ENCODE data around the gene TMEM86A. TPM values are rescaled to one million over a fixed set of nuclear protein-coding genes. Genes with fewer than 3 reads are reported as not detected.
"Not testable (repeated sequence)": the region's sequence is repeated elsewhere in the genome, so short reads cannot be mapped to it uniquely, and the experiment has no call there.

Gene TMEM86A
- 10 to 100 TPM in 1 of 4 donors, 1 to 10 TPM in 3; 5.4 to 11.0 (median 6.8) TPM for total RNA-seq

- Histone ChIP-seq H3K27me3 (no peaks in the 10 kb centered on the region), H3K4me3 (peak within 1 kb of the TSS; percentile 70 to 97 (median 82)), H3K36me3 (peaks cover 0 to 27% (median 0%) of the 10 kb centered on the region in 3 donors), H3K27ac (peak within 1 kb of the TSS; percentile 84 to 96 (median 92)), H3K4me1 (peaks cover 0 to 26% (median 7%) of the 10 kb centered on the region in 4 donors), H3K9me3 (no peaks in the 10 kb centered on the region)
- WGBS, 2 donors: 1% methylated on average over 32 to 81 of the region's 98 CpGs
- TF ChIP-seq CTCF (IDR thresholded peaks at IDR 0.05) (peak in 1 of 5 experiments; percentile 25), POLR2A (IDR thresholded peaks at IDR 0.05) (peak; percentile 80 to 89), EP300 (IDR thresholded peaks at IDR 0.05) (peak in 1 of 2 donors; percentile 74)
- DNase-seq (ENCODE audit: low spot score in 2 of 2): peak; percentile 93 to 94
These were observed at the start of gene TMEM86A for GRCh38 chr11:18698341-18699268. TMEM86A (plus strand) TSS chr11:18698779; CDS start chr11:18698887, 108 bp downstream.

GRCh38 chr11:18650353-18650752 lies 48.2 kb upstream of the TMEM86A start:
- DNase-seq (ENCODE audit: low spot score in 2 of 2): no peak
- WGBS, 2 donors: 69 to 95% methylated on average over 4 of the region's 4 CpGs
- no peaks in the 10 kb centered on the region for H3K27me3 ChIP-seq
- no peak for TF ChIP-seq CTCF (IDR thresholded peaks at IDR 0.05)
- no peak for TF ChIP-seq POLR2A (IDR thresholded peaks at IDR 0.05)
- no peak for TF ChIP-seq EP300 (IDR thresholded peaks at IDR 0.05)
- H3K4me1 ChIP-seq: no peaks in the 10 kb centered on the region
- H3K27ac ChIP-seq: no peak overlapping the region
- no peaks in the 10 kb centered on the region for H3K36me3 ChIP-seq
- no peaks in the 10 kb centered on the region for H3K9me3 ChIP-seq
- no peak overlapping the region for H3K4me3 ChIP-seq

- Histone ChIP-seq H3K9me3 (no peaks in the 10 kb centered on the region), H3K4me3 (no peak overlapping the region), H3K27me3 (no peaks in the 10 kb centered on the region), H3K36me3 (no peaks in the 10 kb centered on the region), H3K4me1 (no peaks in the 10 kb centered on the region), H3K27ac (no peak overlapping the region)
- DNase-seq (ENCODE audit: low spot score in 2 of 2): peak in 1 of 2 donors; percentile 29
- WGBS, 2 donors: 72 to 73% methylated on average over 19 of the region's 19 CpGs
- TF ChIP-seq CTCF (IDR thresholded peaks at IDR 0.05): peak in 2 of 5 experiments; percentile 10 to 25
- no peak for TF ChIP-seq EP300 (IDR thresholded peaks at IDR 0.05)
These were observed 47.6 kb upstream of the TMEM86A start for GRCh38 chr11:18650859-18651557.

GRCh38 chr11:18657673-18658072 lies 40.9 kb upstream of the TMEM86A start:
- Histone ChIP-seq H3K4me1 (no peaks in the 10 kb centered on the region), H3K4me3 (no peak overlapping the region), H3K36me3 (no peaks in the 10 kb centered on the region), H3K27me3 (no peaks in the 10 kb centered on the region), H3K27ac (no peak overlapping the region), H3K9me3 (peaks cover 0 to 9% (median 0%) of the 10 kb centered on the region in 4 donors)
- TF ChIP-seq CTCF (IDR thresholded peaks at IDR 0.05): no peak
- WGBS, 2 donors: 85 to 90% methylated on average over 5 of the region's 5 CpGs
- DNase-seq (ENCODE audit: low spot score in 2 of 2): no peak

- H3K4me1 ChIP-seq; H3K36me3 ChIP-seq; DNase-seq (ENCODE audit: low spot score in 2 of 2); H3K4me3 ChIP-seq; H3K27me3 ChIP-seq; H3K27ac ChIP-seq; H3K9me3 ChIP-seq: not testable (repeated sequence)
- WGBS, 2 donors: 59 to 80% methylated on average over 10 of the region's 10 CpGs
These were observed 33.2 kb upstream of the TMEM86A start for GRCh38 chr11:18665353-18665872.
